NCI-H1092 (cell line): ENCODE measurements around the gene ZNF48.

Experiments
- DNase-seq: peaks from one replicate; lab custom pipeline; 2025; lab: John Stamatoyannopoulos, UW

The ZNF48 gene

DNA sequence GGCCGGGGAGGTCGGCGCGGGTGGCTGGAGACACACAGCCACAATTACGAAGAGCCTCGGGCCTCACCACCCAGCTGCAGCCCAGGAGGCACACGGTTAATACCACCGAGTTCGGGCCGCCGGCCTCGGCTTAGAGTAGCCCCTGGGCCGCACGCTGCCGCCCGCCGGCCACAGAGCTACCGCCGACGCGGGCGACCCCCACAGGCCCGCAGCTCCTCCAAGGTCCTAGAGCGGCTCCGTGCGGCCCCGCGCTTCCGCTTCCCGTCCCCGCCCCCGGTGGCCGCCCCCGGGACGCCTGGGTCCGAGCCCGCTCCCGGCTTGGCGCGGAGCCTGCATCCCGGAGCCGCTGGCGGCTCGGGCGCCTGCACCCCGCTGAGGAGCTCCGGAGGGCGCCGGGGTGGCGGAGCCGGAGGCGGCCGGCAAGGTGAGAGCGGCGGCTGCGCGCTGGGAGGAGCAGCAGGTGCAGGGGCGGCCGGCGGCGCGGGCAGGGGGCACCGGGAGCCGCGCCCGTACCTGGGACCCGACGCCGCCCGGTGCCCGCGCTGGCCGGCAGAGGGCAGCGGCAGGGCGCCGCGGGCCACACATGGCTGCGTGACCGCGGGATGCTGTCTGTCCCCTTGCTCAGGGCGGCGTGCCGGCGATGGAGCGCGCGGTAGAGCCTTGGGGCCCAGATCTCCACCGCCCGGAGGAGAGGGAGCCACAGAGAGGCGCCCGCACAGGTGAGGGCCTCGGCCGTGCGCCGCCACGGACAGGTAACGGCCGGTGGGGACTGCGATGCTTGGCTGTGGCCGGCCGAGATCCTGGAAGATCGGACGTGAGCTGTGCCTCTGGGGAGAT lies at the start of gene ZNF48:
Gene ZNF48 (plus strand): TSS at position 266 of the 837 bp plus-strand sequence. CDS start 375 bp downstream, at position 641.
- peak; percentile 88 for DNase-seq

DNA sequence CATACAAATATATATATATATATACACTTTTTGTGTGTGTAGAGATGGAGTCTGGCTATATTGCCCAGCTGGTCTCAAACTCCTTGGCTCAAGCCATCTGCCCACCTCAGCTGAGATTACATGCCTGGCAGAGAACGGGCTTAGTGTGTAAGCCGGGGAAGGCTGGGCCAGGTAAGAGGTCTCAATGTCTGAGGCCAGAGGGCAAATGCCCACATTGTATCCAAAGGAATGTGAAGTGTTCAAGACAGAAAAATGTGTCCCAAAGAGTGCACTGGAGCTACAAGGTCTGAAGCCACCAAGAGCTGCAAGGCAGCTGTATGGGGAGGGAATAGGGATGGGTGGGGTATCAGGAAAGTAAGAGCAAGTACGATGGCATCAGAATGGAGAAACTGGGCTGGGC lies 48.9 kb upstream of the ZNF48 start:
- DNase-seq, result no peak

DNA sequence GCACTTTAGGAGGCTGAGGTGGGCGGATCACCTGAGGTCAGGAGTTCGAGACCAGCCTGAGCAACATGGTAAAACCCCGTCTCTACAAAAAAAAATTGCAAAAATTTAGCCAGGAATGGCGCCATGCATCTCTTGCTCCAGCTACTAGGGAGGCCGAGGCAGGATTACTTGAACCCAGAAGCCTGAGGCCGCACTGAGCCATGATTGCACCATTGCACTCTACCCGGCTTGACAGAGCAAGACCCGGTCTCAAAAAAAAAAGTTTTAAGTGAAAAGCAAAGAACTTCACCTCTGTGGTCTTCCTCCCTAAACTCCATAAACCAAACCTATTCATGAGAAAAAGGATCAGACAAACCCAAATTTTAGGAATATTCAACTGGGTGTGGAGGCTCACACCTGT lies 47.1 kb upstream of the ZNF48 start:
- no peak for DNase-seq

DNA sequence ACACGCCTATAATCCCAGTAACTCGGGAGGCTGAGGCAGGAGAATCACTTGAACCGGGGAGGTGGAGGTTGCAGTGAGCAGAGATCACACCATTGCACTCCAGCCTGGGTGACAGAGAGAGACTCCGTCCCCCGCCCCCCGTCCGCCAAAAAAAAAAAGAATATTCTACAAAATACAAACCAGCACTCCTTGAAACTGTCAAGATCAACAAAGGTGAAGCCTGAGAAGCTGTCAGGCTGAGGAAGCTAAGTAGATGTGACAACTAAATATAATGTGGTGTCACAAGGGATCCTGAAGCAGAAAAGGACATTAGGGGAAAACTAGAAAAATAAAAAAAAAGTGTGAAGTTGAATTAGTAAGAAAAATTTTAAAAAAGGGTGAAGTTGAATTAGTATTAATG lies 46.3 kb upstream of the ZNF48 start:
- no peak for DNase-seq

DNA sequence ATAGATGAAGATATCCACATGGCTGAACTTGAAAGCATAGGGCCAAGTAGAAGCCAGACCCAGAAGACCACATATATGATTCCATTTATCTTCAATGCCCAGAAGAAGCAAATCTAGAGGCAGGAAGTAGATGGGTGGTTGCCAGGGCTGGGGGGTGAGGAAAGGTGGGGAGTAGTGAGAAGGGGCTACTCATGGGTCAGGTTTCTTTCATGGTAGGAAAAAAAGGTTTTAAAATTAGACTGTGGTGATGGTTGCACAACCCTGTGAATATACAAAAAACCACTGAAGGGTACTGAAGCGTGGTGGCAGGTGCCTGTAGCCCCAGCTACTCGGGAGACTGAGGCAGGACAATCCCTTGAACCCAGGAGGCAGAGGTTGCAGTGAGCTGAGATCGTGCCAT lies 45.5 kb upstream of the ZNF48 start:
- DNase-seq, result no peak

DNA sequence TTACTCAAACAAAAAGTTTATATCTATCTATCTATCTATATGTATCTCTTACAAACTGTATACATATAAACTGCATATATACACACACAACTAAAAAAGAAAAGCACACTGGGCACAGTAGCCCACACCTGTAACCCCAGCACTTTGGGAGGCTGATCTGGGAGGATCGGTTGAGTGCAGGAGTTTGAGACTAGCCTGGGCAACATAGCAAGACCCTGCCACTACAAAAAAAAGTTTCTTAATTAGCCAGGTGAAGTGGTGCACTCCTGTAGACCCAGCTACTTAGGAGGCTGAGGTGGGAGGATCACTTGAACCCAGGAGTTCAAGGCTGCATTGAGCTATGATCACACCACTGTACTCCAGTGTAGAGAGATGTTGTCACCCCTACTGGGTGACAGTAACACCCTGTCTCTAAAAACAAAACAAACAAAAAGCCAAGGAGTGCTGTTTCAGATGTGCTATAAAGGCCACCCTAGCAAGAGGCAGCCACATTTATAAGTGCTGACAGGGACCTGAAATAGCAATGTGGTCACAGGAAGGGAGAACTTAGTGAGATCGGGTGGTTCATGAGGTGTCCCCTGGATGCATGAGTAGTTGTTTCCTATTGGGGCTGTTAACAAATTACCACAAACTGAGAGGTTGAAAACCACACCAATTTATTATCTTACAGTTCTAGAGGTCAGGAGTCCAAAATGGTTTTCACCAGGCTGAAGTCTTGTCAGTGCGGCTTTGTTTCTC lies 44.9 kb upstream of the ZNF48 start:
- DNase-seq, result no peak

DNA sequence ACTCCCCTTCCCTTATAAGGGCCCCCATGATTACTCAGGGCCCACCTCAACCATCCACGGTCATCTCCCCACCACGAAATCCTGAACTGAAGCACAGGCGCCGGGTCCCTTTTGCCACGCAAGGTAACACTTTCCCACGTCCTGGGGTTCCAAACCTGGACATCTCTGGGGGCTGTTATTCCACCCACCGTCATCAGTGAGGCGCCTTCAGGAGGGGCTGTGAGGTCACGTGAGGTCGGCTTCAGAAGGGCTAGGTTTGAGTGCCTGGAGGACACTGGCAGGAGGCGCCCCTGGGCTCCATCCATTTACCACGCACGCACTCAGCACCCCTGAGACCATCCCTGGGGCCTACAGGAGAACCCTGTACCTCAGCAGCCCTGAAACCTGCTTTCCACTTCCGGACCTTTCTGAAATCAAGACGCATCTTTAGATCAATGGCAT lies 44.2 kb upstream of the ZNF48 start:
- no peak for DNase-seq

DNA sequence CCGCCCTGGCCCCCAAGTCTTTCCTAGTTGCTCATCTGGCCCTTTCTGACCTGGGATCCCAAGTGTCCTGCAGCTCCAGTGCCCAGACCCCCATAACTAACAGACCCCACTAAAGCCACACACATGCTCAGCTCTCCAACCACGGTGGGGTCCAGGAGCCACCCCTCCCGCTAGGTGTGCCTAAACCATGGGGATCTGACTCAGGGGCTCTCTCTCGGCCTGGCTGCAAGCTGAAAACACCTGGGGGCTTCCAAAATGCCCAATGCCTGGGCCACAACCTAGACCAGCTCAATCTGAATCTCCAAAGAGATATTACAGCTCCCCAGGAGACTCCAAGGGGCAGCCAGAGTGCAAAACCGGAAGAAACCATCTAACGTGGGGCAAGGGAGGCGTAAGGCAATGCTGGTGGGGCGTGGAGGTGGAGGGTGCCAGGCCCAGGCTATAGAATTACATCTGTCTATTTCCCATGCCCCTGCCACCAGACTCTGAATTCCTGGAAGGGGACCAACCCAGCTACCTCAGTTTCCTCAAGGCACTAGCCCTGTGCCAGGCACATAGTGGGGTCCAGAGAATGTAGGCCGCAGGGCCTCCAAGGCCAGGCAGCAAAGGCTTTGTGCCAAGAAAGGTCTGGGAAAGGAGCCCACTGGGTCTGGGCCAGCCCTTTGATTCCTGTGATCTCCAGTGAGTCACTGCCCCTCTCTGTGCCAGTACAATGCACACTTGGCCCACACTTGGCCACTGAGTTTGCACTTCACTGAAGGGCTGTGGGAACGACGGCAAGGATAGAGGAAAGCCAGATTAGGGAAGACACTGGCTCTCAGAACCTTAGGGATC lies 43.4 kb upstream of the ZNF48 start:
- no peak for DNase-seq

DNA sequence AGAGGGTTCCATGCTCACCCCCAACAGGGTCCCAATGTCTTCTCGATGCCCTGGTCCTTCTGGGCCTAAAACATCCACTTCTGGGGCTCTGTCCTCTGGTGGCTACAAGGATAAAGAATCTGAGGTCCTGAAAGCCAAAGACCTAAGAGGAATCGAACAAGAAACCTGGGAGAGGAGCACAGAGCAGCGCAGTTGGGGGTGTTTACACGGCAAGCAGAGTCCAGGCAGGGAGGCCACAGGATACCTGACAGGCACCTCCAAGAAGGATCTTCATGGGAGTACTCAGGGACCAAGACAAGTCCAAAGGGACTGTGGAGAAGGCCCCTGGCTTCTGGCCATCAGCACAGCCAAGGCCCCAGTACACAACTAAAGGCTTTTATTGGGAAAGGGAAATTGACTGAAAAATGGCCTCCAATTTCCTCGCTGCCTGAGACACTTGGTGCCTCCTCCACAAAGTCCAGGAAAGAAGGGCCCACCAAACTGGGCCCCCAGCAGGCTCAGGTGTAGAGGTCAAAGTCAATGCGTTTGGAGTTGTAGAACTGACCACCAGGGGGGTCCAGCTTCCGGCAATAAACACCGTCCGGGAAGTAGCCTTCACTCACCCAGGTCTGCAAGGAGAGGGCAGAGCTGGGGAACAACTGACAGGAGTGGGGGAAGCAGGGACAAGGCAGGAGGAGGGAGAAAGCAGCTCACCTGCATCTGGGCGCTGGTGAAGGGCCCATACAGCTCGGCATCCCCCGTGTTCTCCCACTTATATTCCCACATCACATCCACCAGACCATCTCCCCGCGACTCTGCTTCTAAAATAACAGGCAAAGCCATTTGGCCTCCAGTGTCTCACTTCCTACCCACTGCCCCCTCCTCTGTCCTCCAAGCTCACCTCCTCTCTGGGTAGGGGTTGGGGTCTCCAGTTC lies 42.5 kb upstream of the ZNF48 start:
- no peak for DNase-seq

DNA sequence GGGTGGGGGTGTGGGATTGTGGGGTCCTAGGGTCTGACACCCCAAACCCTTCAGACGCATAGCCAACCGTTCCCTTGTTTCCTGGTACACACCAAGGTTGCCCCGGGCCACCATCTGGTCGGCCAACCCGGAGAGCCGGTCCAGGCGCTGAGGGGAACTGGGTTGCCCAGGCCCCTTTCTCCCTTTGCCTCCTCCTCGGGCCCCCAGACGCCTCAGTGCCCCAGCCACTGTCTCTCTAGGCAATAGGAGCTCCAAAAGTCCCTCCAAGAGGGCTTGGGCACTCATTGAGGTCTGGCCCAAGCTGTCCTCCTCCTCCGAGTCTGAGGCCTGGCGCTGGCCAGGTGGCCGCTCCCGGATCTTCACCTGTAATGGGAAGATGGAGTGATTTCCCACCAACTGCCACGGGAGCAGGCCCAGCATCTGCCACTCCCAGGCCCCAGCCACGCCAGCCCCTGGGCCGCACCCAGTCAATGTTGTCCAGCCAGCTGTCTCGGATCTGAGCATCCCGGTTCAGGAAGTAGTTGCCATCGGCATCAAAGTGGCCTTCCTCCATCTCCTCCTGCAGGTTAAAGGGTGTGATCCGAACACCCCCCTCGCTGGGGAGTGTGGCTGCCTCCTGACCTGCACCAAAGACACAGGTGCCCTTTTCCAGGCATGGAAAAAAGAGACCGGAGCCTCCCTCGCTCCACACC lies 41.6 kb upstream of the ZNF48 start:
- no peak for DNase-seq

DNA sequence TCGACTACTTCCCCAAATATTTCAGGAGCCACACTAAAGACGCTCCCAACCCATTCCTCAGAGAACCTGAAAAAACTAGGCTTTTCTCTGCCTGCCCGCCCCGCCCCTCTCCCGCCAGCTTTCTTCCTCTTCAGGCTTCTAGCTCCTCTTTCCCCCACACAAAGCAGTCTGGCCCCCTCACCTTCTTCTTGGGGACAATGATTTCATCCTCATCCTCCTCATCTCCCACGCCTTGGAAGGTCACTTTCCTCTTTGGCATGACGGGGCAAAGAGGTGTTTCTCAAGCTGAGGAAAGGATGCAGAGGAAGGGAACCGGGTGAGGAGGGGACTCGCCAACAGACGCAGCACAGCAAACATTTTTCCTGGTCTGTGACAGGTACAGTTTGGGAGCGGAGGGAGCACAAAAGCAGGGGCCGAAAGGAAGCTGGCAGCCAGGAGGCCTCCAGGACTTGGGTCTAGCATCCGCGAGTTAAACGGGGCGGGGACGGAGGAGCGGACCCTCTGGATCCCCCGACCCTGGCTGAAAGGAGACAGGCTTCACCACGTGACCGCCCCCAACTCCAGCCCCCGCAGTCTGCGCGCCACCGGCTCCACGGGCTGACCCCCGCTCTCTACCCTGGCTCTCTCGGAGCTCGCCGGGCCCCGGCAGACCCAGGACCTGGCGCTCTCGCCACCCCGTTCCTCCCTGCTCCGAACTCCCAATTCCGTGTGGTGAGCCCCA lies 40.6 kb upstream of the ZNF48 start:
- no peak for DNase-seq

DNA sequence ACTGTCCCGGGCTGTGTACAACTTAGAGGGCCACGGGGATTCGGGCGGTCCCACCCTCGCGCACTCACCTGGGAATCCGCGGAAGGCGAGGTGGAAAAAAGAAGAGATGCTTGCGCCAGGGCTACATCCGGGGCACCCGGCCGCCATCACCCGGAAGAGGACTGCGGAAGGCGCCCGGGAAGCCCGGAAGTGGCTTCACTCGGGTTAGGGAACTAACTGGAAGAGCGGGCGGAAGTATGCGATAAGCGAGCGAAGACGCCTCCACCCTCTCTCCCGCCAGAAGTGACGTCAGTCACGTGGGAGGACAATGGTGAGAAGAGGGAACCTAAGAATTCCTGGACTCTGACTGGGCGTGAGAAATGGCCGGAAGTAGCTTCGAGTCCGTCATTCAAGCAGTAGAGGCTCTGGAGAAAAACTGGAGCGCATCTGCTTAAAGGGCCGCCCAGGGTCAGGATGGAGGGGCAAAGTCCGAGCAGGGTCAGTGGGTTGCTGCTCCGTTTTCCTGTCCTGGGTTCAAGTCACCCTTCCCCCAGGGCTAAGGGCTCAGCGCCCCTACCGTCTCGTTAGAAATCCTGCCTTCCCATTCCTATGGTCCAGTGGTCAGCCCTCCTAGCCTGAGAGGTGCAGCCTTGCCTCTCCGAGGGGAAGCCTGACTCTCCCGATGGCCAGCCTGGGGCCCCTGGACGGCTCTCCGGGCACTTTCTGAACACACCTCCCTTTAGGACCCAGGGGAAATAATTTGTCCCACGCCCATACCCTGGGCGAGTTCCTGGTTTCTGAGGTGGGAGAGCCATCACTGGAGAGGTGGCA lies 39.9 kb upstream of the ZNF48 start, which contains the start of gene CD2BP2:
Gene CD2BP2 (minus strand): TSS at position 165 of the 810 bp plus-strand sequence. CDS start 627 bp downstream, outside the sequence.
- peak; percentile 98 for DNase-seq

DNA sequence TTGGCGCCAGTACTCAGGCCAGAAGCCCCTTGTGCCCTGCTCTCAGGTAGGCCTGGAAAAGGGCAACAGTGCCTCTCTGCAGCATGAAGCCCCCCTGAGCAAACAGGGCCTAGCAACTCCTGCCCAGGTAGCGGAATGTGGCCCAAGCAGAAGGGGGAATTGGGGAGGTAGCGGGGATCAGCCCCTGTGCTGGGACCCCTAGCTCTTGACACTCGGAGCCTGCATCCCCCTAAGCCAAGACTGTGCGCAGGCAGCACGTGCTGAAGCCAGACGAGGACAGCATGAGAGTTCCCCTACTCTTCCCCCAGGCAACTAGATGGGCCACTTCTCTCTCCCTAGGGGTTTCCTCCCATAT lies 39.3 kb upstream of the ZNF48 start:
- DNase-seq, result no peak

DNA sequence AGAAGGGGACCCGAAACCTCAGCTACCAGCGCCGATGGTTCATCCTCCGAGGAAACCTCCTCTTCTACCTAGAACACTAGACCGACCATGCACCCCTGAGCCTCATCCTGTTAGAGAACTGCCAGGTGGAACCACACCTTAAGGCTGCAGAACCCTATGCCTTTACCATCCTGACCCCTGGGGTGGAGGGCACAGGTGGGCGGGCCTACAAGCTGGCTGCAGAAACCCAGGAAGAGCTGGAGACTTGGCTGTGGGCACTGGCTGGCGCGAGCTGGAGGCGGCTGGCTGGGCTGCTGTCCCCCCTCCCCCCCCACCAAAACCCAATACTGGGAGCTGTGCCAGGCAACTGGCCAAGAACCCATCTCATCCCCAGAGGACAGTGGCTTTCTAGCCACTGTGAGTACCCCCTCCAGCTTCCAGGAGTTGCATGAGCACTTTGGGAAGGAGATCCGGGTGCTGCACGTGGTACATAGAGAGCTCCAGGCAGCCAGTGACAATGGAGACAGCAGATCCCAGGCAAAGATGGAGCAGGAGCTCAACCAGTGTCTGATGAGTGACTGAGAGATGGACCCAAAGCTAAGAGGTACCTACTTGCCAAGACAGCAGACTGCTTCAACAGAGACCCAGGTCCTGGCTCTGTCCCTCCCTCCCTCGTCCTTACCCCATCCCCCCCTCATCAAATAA lies 38.7 kb upstream of the ZNF48 start:
- DNase-seq, result no peak

DNA sequence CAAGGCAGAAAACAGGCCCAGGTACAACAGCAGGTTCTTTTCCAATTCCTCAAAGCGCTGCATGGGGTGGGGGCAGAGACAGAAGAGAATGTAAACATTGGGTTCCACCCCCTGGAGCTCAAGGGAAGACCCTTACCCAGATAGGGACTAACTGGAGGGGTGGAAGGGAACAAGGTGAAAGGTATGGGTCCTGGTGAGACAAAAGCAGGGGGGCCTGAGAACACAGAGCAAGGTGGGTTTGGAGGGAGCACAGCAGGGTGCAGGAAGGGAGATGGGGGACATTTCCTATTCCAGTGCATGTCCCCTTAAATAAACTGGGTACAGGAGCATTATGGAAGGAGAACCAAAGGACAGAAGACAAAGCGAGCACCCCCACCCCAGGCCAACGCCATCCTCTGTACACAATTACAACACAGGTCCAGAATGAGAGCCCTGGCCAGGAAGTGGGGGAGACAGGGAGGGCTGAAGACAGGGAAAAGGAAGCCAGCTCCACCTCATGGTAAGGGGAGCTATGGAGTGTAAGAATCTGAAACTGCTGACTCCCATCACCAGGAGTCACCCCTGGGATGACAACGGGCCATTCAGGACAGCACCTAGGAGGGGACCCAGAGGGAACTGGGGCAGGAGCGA lies 38.0 kb upstream of the ZNF48 start:
- no peak for DNase-seq

DNA sequence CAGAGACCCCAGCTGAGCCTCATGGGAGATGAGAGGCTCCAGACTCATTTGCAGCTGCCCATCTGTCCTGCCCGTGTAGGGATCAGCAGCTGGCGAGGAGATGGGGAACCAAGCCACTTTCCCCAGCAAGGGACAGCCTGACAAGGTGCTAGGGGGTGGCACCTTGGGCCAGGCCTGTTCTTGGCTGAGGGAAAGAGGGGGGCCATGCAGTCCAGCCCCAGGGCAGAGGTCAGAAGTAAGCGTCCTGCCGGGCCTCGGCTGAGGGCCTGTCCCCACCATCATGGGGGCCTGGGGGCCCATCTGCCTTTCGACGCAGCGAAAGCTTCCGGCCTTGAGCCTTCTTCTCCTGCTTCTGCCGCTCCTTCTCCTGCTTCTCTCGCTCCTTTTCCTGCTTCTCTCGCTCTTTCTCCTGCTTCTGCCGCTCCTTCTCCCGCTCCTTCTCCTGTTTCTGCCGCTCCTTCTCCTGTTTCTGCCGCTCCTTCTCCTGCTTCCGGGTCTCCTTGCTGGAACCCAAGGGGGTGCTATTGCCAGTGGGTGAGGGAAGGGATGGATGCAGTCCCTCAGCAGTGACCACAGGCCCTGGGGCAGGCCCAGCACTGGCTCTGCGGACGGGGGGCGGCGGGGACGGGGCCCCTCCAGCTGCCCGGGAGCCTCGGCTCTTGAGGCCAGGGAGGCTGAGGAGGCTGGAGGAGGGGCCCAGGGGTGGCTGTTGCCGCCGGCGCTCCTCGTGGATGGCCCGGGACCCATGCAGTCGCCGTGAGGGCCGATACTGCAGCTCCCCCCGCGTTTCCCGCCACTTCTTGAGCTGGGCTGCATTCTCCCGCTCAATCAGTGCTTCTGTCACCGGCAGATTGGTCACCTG lies 37.3 kb upstream of the ZNF48 start:
- no peak for DNase-seq

DNA sequence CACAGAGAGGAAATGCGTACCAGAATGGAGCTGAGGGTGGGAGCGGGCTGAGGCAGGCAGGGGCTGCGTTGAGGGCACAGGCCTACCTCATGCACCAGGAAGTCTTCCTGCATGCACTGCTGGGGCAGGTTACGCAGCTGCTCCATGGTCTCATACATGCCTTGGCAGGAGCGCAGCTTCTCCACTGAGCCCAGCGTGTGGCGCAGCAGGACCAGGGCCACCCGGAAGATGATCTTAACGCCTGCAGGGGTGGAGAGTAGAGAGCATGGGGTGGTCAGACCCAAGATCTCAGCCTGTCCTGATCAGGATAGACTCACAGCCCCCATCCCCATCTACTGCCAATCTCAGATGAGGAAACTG lies 36.7 kb upstream of the ZNF48 start:
- DNase-seq, result no peak
